Endodermal cell (in vitro differentiated cells): Measurements from ENCODE around the gene GPR65. TPM values are rescaled to one million over a fixed set of nuclear protein-coding genes. Genes with fewer than 3 reads are reported as not detected.
"Not testable (repeated sequence)": the region's sequence is repeated elsewhere in the genome, so short reads cannot be mapped to it uniquely, and the experiment has no call there.

ENCODE experiments used
- DNase-seq: peaks from one replicate; pipeline ENCODE4 v3.0.0-alpha.2; 2017
- H3K27ac ChIP-seq: 2 replicates; pipeline ENCODE4 v1.5.1; 2013; ENCODE audit warnings: mild to moderate bottlenecking, low read depth, low read length, moderate library complexity
- H3K27me3 ChIP-seq: 2 replicates; pipeline ENCODE4 v1.6.1; 2013; ENCODE audit warnings: mild to moderate bottlenecking, low read length, moderate library complexity; ENCODE audit not compliant: insufficient read depth, control insufficient read depth, poor library complexity, severe bottlenecking
- H3K36me3 ChIP-seq: 2 replicates; pipeline ENCODE4 v1.7.0; 2013; ENCODE audit warnings: mild to moderate bottlenecking, low read length, moderate library complexity; ENCODE audit not compliant: control insufficient read depth, insufficient read depth
- H3K4me1 ChIP-seq: one replicate; pipeline ENCODE4 v1.7.0; 2013; ENCODE audit warnings: low read length; ENCODE audit not compliant: control insufficient read depth, insufficient read depth
- H3K4me3 ChIP-seq: 2 replicates; pipeline ENCODE4 v1.5.1; 2013; ENCODE audit warnings: mild to moderate bottlenecking, low read length, moderate library complexity
- H3K9ac ChIP-seq: 2 replicates; pipeline ENCODE4 v1.6.1; 2013; ENCODE audit warnings: mild to moderate bottlenecking, low read length, moderate library complexity; ENCODE audit not compliant: poor library complexity, severe bottlenecking; ENCODE audit errors: extremely low read depth
- H3K9me3 ChIP-seq: 2 replicates; pipeline ENCODE4 v1.6.1; 2013; ENCODE audit warnings: mild to moderate bottlenecking, low read length, moderate library complexity; ENCODE audit not compliant: control insufficient read depth
- H3K27ac Mint-ChIP-seq: 2 replicates; pipeline ENCODE4 v1.8.0; 2020; ENCODE audit warnings: mixed read lengths
- H3K27me3 Mint-ChIP-seq: 2 replicates; pipeline ENCODE4 v1.8.0; 2021; ENCODE audit warnings: mild to moderate bottlenecking, mixed read lengths; ENCODE audit not compliant: insufficient read depth
- H3K36me3 Mint-ChIP-seq: 2 replicates; pipeline ENCODE4 v1.8.0; 2020; ENCODE audit warnings: low read depth, mixed read lengths
- H3K4me1 Mint-ChIP-seq: 2 replicates; pipeline ENCODE4 v1.8.0; 2020; ENCODE audit warnings: mixed read lengths
- H3K4me3 Mint-ChIP-seq: 2 replicates; pipeline ENCODE4 v1.8.0; 2020; ENCODE audit warnings: mild to moderate bottlenecking, moderate library complexity, mixed read lengths
- H3K9me3 Mint-ChIP-seq: 2 replicates; pipeline ENCODE4 v1.8.0; 2020; ENCODE audit warnings: mild to moderate bottlenecking, mixed read lengths
- WGBS, 2 experiments: methylation state at CpG; one replicate each; pipeline versions ENCODE4 v1.1.5 to v1.1.7; 2013; ENCODE audit warnings: missing lambda C conversion rate in 2 of 2, mixed read lengths in 1 of 2; ENCODE audit not compliant: insufficient coverage in 1 of 2, insufficient read length in 1 of 2; 5-methylcytosine and 5-hydroxymethylcytosine counted together
- total RNA-seq, 2 donors: library from RNA; stranded (reverse); fragmentation: NEBNext Ultra II Directional in 1 of 2; extraction: Animal tissue kit (Norgen Biotek cat#: 25700) in 1 of 2; gene quantifications; 2 replicates in 1 of 2; 3 replicates in 1 of 2; pipeline ENCODE4 v1.2.1, GENCODE V29; 2021
- TF ChIP-seq, protein P1 (sequence below): fragments of 200-600 bp; sonication (generic); conservative IDR thresholded peaks from 2 replicates; pipeline ENCODE4 v1.5.0; 2021; ENCODE audit warnings: antibody characterized with exemption, mild to moderate bottlenecking

GPR65 gene
- total RNA-seq, 2 donors from 2014 or later = not detected

- Histone ChIP-seq H3K9me3 (peaks cover 16% of the 10 kb centered on the region), H3K27me3 (no peaks in the 10 kb centered on the region), H3K9ac (no peak overlapping the region), H3K4me3 (no peak overlapping the region), H3K4me1 (no peaks in the 10 kb centered on the region), H3K27ac (no peak overlapping the region), H3K36me3 (no peaks in the 10 kb centered on the region)
- TF ChIP-seq, protein P1, sequence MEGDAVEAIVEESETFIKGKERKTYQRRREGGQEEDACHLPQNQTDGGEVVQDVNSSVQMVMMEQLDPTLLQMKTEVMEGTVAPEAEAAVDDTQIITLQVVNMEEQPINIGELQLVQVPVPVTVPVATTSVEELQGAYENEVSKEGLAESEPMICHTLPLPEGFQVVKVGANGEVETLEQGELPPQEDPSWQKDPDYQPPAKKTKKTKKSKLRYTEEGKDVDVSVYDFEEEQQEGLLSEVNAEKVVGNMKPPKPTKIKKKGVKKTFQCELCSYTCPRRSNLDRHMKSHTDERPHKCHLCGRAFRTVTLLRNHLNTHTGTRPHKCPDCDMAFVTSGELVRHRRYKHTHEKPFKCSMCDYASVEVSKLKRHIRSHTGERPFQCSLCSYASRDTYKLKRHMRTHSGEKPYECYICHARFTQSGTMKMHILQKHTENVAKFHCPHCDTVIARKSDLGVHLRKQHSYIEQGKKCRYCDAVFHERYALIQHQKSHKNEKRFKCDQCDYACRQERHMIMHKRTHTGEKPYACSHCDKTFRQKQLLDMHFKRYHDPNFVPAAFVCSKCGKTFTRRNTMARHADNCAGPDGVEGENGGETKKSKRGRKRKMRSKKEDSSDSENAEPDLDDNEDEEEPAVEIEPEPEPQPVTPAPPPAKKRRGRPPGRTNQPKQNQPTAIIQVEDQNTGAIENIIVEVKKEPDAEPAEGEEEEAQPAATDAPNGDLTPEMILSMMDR = no peak
- no peak overlapping the region for H3K27ac Mint-ChIP-seq
- peaks cover 12% of the 10 kb centered on the region for H3K4me1 Mint-ChIP-seq
- WGBS, 2 experiments = 90% methylated on average over 2 of the region's 2 CpGs; no CpG with 5 or more reads in 1 of the 2 experiments
- H3K9me3 Mint-ChIP-seq = peaks cover 9% of the 10 kb centered on the region
- no peaks in the 10 kb centered on the region for H3K36me3 Mint-ChIP-seq
- DNase-seq = no peak
- H3K4me3 Mint-ChIP-seq = no peak overlapping the region
- H3K27me3 Mint-ChIP-seq = no peaks in the 10 kb centered on the region
These were observed 12.6 kb downstream of the GPR65 start for GRCh38 chr14:88017535-88017934.

- no peak overlapping the region for H3K9ac ChIP-seq
- peak overlapping the region; percentile 13 for H3K4me3 ChIP-seq
- DNase-seq = peak; percentile 55
- Mint-ChIP-seq H3K36me3 (no peaks in the 10 kb centered on the region), H3K9me3 (no peaks in the 10 kb centered on the region), H3K4me1 (peaks cover 52% of the 10 kb centered on the region), H3K4me3 (peak overlapping the region; percentile 2), H3K27ac (peak overlapping the region; percentile 91), H3K27me3 (no peaks in the 10 kb centered on the region)
- TF ChIP-seq, protein P1 = no peak
- H3K36me3 ChIP-seq = no peaks in the 10 kb centered on the region
- no peak overlapping the region for H3K27ac ChIP-seq
- H3K27me3 ChIP-seq = no peaks in the 10 kb centered on the region
- peaks cover 7% of the 10 kb centered on the region for H3K4me1 ChIP-seq
- 22 to 45% methylated on average over 2 to 3 of the region's 3 CpGs for WGBS, 2 experiments
- no peaks in the 10 kb centered on the region for H3K9me3 ChIP-seq
These were observed 18.8 kb downstream of the GPR65 start for GRCh38 chr14:88023658-88024187.

- H3K4me1 ChIP-seq, H3K36me3 ChIP-seq, H3K36me3 Mint-ChIP-seq, H3K9ac ChIP-seq, DNase-seq, H3K9me3 ChIP-seq, H3K27ac ChIP-seq, H3K9me3 Mint-ChIP-seq, H3K27me3 Mint-ChIP-seq, H3K27me3 ChIP-seq: not testable (repeated sequence)
- H3K4me3 Mint-ChIP-seq = peak overlapping the region; percentile 23
- peaks cover 50% of the 10 kb centered on the region for H3K4me1 Mint-ChIP-seq
- peak overlapping the region; percentile 13 for H3K4me3 ChIP-seq
- WGBS, 2 experiments = 52 to 81% methylated on average over 5 to 11 of the region's 11 CpGs
- peak overlapping the region; percentile 91 for H3K27ac Mint-ChIP-seq
These were observed 19.5 kb downstream of the GPR65 start for GRCh38 chr14:88024252-88025086.
